ENCODE data around the gene FAM13A.

The FAM13A gene

DNA sequence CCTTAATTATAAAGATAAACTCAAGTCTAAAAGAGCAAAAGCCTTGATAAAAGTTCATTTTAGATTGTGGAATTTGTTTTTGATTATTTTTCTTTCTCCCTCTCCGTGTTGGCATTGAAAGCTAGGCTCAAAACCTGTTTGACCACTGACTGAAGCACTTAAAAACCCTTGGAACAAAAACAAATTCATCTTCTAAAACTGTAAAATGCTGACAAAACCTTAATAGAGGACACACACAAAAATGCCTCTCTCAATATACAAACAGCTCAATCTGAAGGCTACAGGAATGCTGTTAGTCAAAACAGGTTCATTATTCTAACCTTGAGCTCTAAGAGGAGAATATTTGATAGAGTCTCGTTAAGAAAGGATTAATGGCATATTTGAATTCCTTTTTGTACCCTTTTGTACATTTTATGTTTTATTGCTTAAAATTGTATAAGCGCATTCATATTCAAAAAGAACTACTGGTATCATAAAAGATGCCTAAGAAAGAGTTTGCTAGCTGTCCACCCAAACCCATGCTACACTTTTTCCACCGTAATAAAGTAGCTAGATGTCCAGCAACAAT is 285.0 kb downstream of the FAM13A start:
- Histone ChIP-seq H3K4me2 (ENCODE audit: low read depth, low read length, poor library complexity, severe bottlenecking) (no peak overlapping the region), H3K36me3 (ENCODE audit: low read length) (no peaks in the 10 kb centered on the region), H3K9ac (ENCODE audit: low read length) (no peak overlapping the region), H3K27ac (ENCODE audit: low read depth, low read length) (no peak overlapping the region), H3K27me3 (ENCODE audit: low read length) (no peaks in the 10 kb centered on the region), H3F3A (ENCODE audit: insufficient read depth) (no peaks in the 10 kb centered on the region), H2AFZ (ENCODE audit: low read depth, low read length, severe bottlenecking) (no peak overlapping the region), H4K20me1 (ENCODE audit: low read depth, low read length) (no peaks in the 10 kb centered on the region), H3K79me2 (ENCODE audit: insufficient read depth, low read length) (no peaks in the 10 kb centered on the region), H3K9me3 (ENCODE audit: insufficient read depth, low read length) (no peaks in the 10 kb centered on the region), H3K4me3 (ENCODE audit: insufficient read depth, low read length, poor library complexity, severe bottlenecking) (no peak overlapping the region), H3K9me2 (replicated peaks; ENCODE audit: insufficient read depth, low read length) (no peaks in the 10 kb centered on the region)
- TF ChIP-seq CTCF (IDR thresholded peaks at IDR 0.05; ENCODE audit: insufficient read depth, low read length, poor library complexity, severe bottlenecking) (no peak), EZH2phosphoT487 (conservative IDR thresholded peaks at IDR 0.05; ENCODE audit: low read length) (no peak)

DNA sequence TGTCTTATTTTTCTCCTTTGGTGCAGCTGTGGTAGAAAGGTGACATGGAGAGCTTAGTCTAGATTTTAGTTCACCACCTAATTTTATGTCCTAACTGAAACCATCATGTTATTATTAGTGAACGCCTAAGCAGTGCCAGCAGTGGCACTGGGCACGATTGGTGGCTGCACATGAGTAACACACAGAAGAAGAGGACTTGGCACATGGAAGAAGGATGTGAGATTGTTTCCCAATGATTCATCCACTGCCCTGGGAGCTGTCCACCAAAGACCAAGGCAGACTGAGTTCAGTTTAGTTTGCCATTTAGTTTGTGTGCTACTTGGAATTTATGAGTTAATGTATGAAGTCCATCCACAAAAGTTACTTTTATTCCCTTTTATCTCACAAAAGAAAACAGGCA is 291.3 kb downstream of the FAM13A start:
- Histone ChIP-seq H2AFZ (ENCODE audit: low read depth, low read length, severe bottlenecking) (no peak overlapping the region), H3K27me3 (ENCODE audit: low read length) (no peaks in the 10 kb centered on the region), H3F3A (ENCODE audit: insufficient read depth) (no peaks in the 10 kb centered on the region), H3K9me3 (ENCODE audit: insufficient read depth, low read length) (no peaks in the 10 kb centered on the region), H3K9ac (ENCODE audit: low read length) (no peak overlapping the region), H3K4me3 (ENCODE audit: insufficient read depth, low read length, poor library complexity, severe bottlenecking) (no peak overlapping the region), H3K4me2 (ENCODE audit: low read depth, low read length, poor library complexity, severe bottlenecking) (no peak overlapping the region), H3K27ac (ENCODE audit: low read depth, low read length) (no peak overlapping the region), H3K9me2 (replicated peaks; ENCODE audit: insufficient read depth, low read length) (no peaks in the 10 kb centered on the region), H3K79me2 (ENCODE audit: insufficient read depth, low read length) (no peaks in the 10 kb centered on the region), H3K36me3 (ENCODE audit: low read length) (no peaks in the 10 kb centered on the region), H4K20me1 (ENCODE audit: low read depth, low read length) (no peaks in the 10 kb centered on the region)
- no peak for TF ChIP-seq CTCF (IDR thresholded peaks at IDR 0.05; ENCODE audit: insufficient read depth, low read length, poor library complexity, severe bottlenecking)
- TF ChIP-seq EZH2phosphoT487 (conservative IDR thresholded peaks at IDR 0.05; ENCODE audit: low read length) = no peak

- H3K9ac ChIP-seq (ENCODE audit: low read length) = no peak overlapping the region
- no peaks in the 10 kb centered on the region for H3F3A ChIP-seq (ENCODE audit: insufficient read depth)
- H3K4me3 ChIP-seq (ENCODE audit: insufficient read depth, low read length, poor library complexity, severe bottlenecking) = no peak overlapping the region
- no peak overlapping the region for H3K4me2 ChIP-seq (ENCODE audit: low read depth, low read length, poor library complexity, severe bottlenecking)
- no peaks in the 10 kb centered on the region for H3K79me2 ChIP-seq (ENCODE audit: insufficient read depth, low read length)
- H3K9me3 ChIP-seq (ENCODE audit: insufficient read depth, low read length) = no peaks in the 10 kb centered on the region
- H3K9me2 ChIP-seq (replicated peaks; ENCODE audit: insufficient read depth, low read length) = no peaks in the 10 kb centered on the region
- no peaks in the 10 kb centered on the region for H3K27me3 ChIP-seq (ENCODE audit: low read length)
- no peaks in the 10 kb centered on the region for H3K36me3 ChIP-seq (ENCODE audit: low read length)
- no peak overlapping the region for H3K27ac ChIP-seq (ENCODE audit: low read depth, low read length)
- TF ChIP-seq EZH2phosphoT487 (conservative IDR thresholded peaks at IDR 0.05; ENCODE audit: low read length) = no peak
- no peak overlapping the region for H2AFZ ChIP-seq (ENCODE audit: low read depth, low read length, severe bottlenecking)
- H4K20me1 ChIP-seq (ENCODE audit: low read depth, low read length) = no peaks in the 10 kb centered on the region
Measured at GRCh38 chr4:88763075-88763474, 293.9 kb downstream of the FAM13A start.

GRCh38 chr4:88761861-88762523 is 295.0 kb downstream of the FAM13A start:
- Histone ChIP-seq H3K4me2 (ENCODE audit: low read depth, low read length, poor library complexity, severe bottlenecking) (no peak overlapping the region), H3K27ac (ENCODE audit: low read depth, low read length) (no peak overlapping the region), H3K9ac (ENCODE audit: low read length) (no peak overlapping the region), H3K36me3 (ENCODE audit: low read length) (no peaks in the 10 kb centered on the region), H3K27me3 (ENCODE audit: low read length) (no peaks in the 10 kb centered on the region), H2AFZ (ENCODE audit: low read depth, low read length, severe bottlenecking) (no peak overlapping the region), H4K20me1 (ENCODE audit: low read depth, low read length) (no peaks in the 10 kb centered on the region), H3K9me2 (replicated peaks; ENCODE audit: insufficient read depth, low read length) (no peaks in the 10 kb centered on the region), H3K79me2 (ENCODE audit: insufficient read depth, low read length) (no peaks in the 10 kb centered on the region), H3F3A (ENCODE audit: insufficient read depth) (no peaks in the 10 kb centered on the region), H3K9me3 (ENCODE audit: insufficient read depth, low read length) (no peaks in the 10 kb centered on the region), H3K4me3 (ENCODE audit: insufficient read depth, low read length, poor library complexity, severe bottlenecking) (no peak overlapping the region)
- TF ChIP-seq CTCF (IDR thresholded peaks at IDR 0.05; ENCODE audit: insufficient read depth, low read length, poor library complexity, severe bottlenecking) (no peak), EZH2phosphoT487 (conservative IDR thresholded peaks at IDR 0.05; ENCODE audit: low read length) (no peak)
